GM18867 (cell line): ENCODE measurements around the gene CARMIL3.

Experiments
- ATAC-seq: cut with Tn5 transposase; IDR thresholded peaks from one replicate; pipeline ENCODE4 v1.9.1; 2021; ENCODE audit warnings: mild to moderate bottlenecking, moderate library complexity; ENCODE audit not compliant: unreplicated experiment

CARMIL3 gene

GRCh38 chr14:24113379-24113800 lies 61.6 kb downstream of the CARMIL3 start:
- no peak for ATAC-seq

- ATAC-seq: peak; percentile 28
Observed at GRCh38 chr14:24113801-24114531, 62.2 kb downstream of the CARMIL3 start.

- peak; percentile 83 for ATAC-seq
Observed at GRCh38 chr14:24114532-24115421, 63.0 kb downstream of the CARMIL3 start, which contains the start of the genes DCAF11 and NRL. Gene DCAF11 (plus strand): TSS chr14:24114777. CDS start chr14:24115595, 818 bp downstream. Gene NRL (minus strand): TSS chr14:24114949. CDS start chr14:24082848, 32,101 bp downstream.

- no peak for ATAC-seq
Observed at GRCh38 chr14:24115422-24116127, 63.8 kb downstream of the CARMIL3 start.

- no peak for ATAC-seq
Observed at GRCh38 chr14:24116128-24116814, 64.5 kb downstream of the CARMIL3 start.

- ATAC-seq: no peak
Observed at GRCh38 chr14:24117179-24117578, 65.4 kb downstream of the CARMIL3 start.
